Measurements from ENCODE around the gene CFB.

DNA sequence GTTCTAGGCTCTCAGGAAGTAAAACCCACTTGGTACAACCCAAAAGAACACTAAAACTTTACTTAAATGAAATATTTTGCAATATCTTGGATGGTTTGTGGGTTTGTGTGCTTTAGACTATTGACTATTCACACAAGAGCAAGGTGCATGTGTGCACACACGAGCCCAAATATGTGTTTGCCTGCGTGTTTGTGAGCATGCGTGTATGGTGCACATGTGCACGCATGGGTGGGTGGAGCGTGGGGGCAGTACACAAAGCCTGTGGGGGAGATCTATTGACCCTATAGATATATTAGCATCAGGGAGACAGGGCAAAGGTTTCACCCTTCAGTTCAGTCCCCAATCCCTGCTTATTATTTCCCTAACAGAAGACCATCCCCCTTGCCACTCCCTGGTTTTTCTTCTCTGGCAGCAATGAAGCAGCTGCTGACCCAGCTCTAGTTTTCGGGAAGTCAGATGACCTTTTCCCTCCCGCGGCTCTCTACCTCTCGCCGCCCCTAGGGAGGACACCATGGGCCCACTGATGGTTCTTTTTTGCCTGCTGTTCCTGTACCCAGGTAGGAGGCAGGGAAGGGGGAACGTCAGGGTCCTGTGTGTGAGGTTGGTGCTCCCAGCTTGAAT is 18.5 kb upstream of the CFB start, which contains the start of gene C2:
- TF ChIP-seq EP300 (IDR thresholded peaks at IDR 0.05): no peak
- TF ChIP-seq, protein P1, sequence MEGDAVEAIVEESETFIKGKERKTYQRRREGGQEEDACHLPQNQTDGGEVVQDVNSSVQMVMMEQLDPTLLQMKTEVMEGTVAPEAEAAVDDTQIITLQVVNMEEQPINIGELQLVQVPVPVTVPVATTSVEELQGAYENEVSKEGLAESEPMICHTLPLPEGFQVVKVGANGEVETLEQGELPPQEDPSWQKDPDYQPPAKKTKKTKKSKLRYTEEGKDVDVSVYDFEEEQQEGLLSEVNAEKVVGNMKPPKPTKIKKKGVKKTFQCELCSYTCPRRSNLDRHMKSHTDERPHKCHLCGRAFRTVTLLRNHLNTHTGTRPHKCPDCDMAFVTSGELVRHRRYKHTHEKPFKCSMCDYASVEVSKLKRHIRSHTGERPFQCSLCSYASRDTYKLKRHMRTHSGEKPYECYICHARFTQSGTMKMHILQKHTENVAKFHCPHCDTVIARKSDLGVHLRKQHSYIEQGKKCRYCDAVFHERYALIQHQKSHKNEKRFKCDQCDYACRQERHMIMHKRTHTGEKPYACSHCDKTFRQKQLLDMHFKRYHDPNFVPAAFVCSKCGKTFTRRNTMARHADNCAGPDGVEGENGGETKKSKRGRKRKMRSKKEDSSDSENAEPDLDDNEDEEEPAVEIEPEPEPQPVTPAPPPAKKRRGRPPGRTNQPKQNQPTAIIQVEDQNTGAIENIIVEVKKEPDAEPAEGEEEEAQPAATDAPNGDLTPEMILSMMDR (IDR thresholded peaks at IDR 0.05): no peak
